Posterior vena cava (tissue), 2 donors: ENCODE data around the gene RPS6KA4. TPM values are rescaled to one million over a fixed set of nuclear protein-coding genes. Genes with fewer than 3 reads are reported as not detected.

Experiments
- DNase-seq: peaks from one replicate; pipeline ENCODE4 v3.0.0-alpha.2; 2020; ENCODE audit warnings: low spot score
- intact Hi-C, 2 donors: fragments of 100-400 bp; cut with DNase I; formaldehyde crosslinking; loops; one replicate each; pipeline versions ENCODE4 v1.14.1 to v1.14.2; 2022 to 2023
- total RNA-seq, 2 donors: library from RNA; stranded (reverse); fragmentation: NEBNext Ultra II Directional; extraction: Animal tissue kit (Norgen Biotek cat#: 25700); gene quantifications; one replicate each; pipeline ENCODE4 v1.2.1, GENCODE V29; 2021
- donor health status: DM: yes; HTN: yes; CAD: no.
- donor health status: DM: yes; HTN: yes; CAD: no.

Gene RPS6KA4
- total RNA-seq, 2 donors from 2014 or later = 29.2 to 33.5 TPM

DNA sequence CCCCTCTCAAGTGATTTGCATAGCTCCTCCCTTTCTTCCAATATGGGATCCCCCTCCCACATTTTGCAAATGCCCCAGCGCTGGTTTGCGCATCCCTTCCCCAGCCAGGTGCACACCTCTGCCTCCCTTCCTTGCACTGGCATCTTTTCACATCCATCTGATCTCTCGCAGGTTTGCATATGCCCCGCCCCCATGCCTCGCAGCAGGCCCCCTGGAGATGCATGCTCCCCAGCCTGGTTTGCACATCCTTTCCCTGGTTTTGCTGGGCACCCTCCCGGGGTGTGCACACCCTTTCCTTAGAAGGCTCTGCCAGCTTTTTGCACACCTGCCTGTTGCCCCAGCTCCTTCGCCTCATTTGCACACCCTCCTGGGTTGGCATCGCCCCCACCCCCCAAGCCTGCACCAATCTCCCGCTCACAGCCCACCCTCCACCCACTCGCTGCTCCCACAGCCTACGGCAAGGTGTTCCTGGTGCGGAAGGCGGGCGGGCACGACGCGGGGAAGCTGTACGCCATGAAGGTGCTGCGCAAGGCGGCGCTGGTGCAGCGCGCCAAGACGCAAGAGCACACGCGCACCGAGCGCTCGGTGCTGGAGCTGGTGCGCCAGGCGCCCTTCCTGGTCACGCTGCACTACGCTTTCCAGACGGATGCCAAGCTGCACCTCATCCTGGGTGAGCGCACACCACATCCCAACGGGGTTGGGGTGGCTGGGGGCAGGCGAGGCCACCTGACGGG, 917 bp downstream of the RPS6KA4 start:
- no peak for DNase-seq
- intact Hi-C loops = no loop called here

DNA sequence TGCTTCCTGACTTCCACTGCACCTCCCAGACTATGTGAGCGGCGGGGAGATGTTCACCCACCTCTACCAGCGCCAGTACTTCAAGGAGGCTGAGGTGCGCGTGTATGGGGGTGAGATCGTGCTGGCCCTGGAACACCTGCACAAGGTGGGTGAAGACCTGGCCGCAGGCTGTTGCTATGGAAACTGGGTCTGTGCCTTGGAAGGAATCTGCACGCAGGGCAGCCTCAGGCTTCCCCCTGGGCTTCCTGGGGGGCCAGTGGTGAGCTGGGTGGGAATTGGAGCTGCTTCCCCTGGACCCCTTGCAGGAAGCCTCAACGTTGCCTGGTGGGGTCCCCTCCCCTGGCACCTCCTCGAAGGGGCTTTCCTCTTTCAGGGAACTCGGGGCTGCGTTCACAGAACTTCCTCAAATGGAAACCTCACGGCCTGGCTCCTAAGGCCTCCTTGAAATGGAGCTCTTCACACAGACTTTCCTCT, 1.5 kb downstream of the RPS6KA4 start:
- intact Hi-C loops = no loop called here
- DNase-seq = no peak

DNA sequence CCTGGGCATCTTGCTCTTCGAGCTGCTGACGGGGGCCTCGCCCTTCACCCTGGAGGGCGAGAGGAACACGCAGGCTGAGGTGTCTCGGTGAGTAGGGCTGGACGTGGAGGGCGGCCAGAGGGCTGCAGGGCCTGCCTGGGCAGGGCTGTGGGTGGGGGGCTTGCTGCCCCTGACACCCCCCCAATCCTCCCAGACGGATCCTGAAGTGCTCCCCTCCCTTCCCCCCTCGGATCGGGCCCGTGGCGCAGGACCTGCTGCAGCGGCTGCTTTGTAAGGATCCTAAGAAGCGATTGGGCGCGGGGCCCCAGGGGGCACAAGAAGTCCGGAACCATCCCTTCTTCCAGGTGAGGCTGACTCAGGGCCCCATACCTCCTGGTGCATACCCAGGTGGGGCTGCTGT, 2.7 kb downstream of the RPS6KA4 start:
- intact Hi-C loops = no loop called here
- DNase-seq = no peak

DNA sequence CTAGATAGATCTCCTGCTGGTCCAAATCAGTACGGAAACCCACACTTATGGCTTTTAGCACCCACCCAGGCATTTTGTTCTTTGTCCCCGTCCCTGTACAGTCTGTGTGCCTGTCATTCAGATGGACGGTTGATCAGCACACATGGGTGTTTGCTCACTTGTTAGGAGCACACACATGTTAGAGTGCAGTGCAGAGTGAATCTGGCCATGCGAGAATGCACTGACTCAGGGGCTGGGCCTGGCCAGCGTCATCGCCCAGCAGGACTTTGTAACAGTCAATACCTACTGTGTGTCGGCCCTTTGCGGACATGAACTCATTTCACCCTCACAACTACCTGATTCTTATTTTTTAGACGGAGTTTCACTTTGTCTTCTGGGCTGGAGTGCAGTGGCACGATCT, 3.4 kb downstream of the RPS6KA4 start:
- intact Hi-C loops = no loop called here
- DNase-seq = no peak

DNA sequence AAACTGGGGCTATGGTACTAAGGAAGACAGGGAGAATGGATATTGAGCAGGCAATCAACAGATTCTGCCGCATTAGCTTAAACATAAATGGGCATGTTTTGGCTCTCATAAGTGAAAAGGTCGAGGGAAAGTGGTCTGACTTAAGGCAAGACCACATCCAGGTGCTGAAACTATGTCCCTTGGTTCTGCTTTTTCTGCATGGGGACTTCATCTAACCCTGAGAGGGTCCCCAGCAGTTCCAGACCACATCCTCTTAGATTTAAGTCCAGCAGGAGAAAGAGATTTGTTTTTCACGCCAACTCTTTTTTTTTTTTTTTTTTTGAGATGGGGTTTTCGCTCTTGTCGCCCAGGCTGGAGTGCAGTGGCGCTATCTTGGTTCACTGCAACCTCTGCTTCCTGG, 5.5 kb downstream of the RPS6KA4 start:
- intact Hi-C loops = no loop called here
- no peak for DNase-seq

DNA sequence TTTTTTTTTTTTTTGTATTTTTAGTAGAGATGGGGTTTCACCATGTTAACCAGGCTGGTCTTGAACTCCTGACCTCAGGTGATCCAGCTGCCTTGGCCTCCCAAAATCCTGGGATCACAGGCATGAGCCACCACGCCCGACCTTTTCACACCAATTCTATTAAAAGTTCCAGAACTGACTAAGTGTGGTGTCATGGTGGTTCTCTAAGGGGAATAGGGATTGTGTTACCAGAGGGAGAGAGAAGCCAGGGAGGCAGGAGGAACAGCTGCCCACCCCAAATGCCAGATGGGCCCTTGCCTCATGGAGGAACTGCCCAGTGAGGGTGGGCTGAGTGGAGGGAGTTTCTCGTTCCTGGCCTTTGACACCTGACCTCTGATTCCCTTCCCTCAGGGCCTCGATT, 5.9 kb downstream of the RPS6KA4 start:
- no peak for DNase-seq
- intact Hi-C loops = loop anchor here in 1 of 2 donors (5.0 kb wide), 1 partner anchor 768 kb away; no protein-coding TSS in a partner anchor

DNA sequence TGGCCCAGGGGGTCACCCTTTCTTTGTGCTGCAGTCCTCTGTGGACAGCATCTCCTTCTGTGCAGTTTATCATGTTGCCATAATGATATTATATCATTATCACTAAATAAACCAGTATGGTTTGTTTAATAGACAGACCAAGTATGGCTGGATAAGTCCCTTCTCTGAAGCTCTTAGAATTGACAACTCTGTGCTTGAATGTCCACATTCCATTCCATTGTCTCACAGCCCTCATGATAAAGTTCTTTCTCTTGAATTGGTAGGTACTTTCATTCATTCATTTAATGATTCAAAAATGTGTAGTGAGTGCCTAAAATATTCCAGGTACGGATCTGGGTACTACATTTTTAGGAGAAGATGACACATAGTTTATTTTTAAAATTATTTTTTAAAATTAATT, 7.8 kb downstream of the RPS6KA4 start:
- DNase-seq = no peak
- intact Hi-C loops = loop anchor here in 1 of 2 donors (5.0 kb wide), 1 partner anchor 769 kb away; no protein-coding TSS in a partner anchor

DNA sequence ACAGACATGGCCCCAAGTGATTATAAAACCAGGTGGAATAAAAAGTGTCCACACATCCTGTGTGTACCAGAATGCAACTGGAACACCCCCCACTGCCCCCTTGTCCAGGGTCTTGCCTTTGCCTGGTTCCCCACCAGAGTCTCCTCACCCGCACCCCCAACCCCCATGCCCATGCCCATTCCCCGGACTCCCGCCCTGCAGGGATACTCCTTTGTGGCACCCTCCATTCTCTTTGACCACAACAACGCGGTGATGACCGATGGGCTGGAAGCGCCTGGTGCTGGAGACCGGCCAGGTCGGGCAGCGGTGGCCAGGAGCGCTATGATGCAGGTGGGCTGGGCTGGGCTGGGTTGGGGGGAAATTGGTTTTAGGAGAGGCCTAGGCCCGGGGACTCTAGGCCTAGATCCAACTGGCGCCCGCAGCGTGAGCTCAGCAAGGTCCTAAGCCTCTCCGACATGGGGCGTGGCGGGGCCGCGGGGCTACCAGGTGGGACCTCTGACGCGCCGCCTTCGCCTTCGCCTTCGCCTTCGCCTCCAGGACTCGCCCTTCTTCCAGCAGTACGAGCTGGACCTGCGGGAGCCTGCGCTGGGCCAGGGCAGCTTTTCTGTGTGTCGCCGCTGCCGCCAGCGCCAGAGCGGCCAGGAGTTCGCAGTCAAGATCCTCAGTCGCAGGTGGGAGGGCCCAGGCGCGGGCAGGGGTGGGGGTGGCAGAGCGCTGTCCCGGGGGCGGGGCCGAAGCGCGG, 9.1 kb downstream of the RPS6KA4 start:
- no peak for DNase-seq
- intact Hi-C loops = loop anchor here in 1 of 2 donors (5.0 kb wide), 1 partner anchor 771 kb away; no protein-coding TSS in a partner anchor

DNA sequence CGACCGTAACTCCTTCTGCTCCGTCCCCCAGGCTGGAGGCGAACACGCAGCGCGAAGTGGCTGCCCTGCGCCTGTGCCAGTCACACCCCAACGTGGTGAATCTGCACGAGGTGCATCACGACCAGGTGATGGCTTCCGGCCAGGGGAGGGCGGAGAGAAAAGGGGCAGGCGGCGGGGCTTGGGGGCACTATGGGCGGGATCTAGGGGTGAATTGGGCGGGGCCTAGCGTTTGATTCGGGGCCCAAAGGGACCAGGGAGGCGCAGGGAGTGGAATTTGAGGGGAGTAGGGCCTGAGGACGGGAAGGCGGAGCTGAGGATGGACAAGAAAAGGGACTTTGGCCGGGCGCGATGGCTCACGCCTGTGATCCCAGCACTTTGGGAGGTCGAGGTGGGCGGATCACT, 9.7 kb downstream of the RPS6KA4 start:
- no peak for DNase-seq
- intact Hi-C loops = loop anchor here in 1 of 2 donors (5.0 kb wide), 1 partner anchor 771 kb away; no protein-coding TSS in a partner anchor

DNA sequence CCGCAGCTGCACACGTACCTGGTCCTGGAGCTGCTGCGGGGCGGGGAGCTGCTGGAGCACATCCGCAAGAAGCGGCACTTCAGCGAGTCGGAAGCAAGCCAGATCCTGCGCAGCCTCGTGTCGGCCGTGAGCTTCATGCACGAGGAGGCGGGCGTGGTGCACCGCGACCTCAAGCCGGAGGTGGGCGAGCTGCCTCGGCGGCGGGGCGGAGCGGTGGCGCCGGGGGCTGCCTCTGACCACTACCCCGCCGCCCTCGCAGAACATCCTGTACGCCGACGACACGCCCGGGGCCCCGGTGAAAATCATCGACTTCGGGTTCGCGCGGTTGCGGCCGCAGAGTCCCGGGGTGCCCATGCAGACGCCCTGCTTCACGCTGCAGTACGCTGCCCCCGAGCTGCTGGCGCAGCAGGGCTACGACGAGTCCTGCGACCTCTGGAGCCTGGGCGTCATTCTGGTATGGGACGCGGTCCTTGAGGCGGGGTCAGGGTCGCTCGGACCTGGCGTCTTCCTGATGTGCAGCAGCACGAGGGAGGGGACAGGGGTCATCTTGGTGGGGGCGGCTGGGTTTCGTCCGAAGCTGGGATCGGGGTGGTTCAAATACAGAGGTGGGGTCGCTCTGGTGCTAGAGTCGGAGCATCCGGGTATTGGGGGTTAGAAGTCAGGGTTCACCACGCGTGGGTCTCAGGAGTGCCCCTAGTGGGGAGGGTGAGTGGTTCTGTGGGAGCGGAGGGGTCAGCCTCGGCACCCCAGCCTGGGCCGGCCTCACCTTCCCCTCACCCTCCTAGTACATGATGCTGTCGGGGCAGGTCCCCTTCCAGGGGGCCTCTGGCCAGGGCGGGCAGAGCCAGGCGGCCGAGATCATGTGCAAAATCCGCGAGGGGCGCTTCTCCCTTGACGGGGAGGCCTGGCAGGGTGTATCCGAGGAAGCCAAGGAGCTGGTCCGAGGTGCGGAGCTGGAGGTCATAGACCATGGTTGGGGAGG, 10.8 kb downstream of the RPS6KA4 start:
- intact Hi-C loops = loop anchor here in 1 of 2 donors (2.0 to 5.0 kb wide), 2 partner anchors 77 to 772 kb away; no protein-coding TSS in a partner anchor
- DNase-seq = no peak

DNA sequence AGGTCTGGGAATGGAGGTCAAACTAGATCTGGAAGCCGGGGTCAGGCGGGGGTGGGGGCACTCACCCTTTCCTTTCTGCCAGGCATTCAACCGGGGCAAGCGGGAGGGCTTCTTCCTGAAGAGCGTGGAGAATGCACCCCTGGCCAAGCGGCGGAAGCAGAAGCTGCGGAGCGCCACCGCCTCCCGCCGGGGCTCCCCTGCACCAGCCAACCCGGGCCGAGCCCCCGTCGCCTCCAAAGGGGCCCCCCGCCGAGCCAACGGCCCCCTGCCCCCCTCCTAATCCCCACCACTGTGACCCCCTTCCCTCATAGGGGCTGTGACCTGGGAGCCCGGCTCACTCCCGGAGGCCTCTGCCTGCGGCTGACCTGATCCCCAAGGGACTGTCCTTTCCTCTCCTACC, 12.2 kb downstream of the RPS6KA4 start:
- intact Hi-C loops = loop anchor here in 1 of 2 donors (2.0 kb wide), 1 partner anchor 76 kb away; no protein-coding TSS in a partner anchor
- DNase-seq = no peak

DNA sequence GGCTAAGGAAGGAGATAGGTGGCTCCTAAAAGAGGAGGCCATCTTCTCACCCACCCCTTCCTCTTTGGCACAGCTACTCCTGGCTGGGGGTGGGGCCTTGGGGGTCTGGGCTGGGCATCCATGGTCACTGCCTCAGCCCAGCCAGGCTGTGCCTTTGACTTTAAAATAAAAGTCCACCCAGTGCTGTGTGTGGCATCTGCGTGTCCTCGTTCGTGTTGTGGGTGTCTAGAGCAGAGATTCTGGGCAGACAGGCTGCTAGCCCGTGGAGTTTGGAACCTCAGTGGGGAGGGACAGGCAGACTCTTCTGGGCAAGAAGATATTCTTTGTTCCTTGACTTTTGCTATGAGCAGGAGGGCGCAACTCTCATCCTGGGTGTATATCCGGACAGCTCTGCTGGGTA, 13.1 kb downstream of the RPS6KA4 start:
- no peak for DNase-seq
- intact Hi-C loops = no loop called here

DNA sequence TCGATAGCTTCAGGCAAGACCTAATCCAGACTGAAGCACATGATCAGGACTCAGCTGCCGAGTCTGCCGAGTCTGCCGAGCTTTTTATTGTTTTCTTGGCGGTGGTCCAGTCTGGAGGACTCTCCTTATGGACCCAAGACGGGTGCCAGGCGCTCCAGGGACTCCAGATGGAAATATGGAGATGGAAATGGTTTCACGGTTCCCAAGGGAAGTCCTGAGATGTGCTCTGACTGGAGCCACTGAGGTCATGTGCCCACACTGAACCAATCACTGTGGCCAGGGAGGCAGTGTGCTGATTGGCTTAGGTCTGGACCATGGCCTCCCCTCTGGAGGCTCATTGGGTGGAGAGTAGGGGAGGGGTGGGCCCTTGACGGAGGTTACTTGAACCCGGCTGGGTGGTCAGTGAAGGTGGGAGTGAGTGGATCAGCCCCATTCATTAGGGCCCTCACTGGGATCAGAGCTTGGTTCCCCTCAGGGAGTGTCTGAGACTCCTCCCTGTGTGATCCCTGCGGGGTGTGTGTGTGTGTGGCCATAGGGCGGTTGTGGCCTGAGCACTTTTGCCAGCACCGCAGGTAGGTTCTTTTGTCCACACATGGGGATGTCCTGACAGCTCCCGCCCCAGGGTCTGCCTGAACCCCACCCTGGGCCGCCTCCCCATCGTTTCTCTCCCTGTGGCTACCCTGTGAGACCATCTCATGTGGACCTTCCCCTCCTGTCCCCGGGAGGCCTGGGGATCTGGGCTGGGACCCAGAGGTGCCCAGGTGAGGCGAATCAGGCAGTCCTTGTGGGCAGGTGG, 14.0 kb downstream of the RPS6KA4 start:
- intact Hi-C loops = no loop called here
- DNase-seq = no peak

DNA sequence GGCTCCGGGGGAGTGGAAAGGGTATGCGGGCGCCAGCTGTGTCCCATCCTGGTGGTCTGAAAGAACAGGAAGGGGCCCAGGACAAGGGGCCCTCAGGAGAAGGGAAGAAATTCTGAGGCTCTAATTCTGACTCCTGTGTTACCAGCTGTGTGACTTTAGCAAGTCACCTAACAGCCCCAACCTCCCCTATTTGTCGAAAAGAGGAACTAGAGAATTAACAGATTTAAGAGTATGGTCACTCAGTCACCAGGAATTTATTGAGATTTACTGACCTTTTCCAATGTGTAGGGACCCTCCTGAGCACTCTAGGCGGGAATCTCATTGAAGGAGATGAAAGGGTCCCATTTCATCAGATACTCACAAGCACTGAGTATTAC, 14.6 kb downstream of the RPS6KA4 start:
- no peak for DNase-seq
- intact Hi-C loops = no loop called here

DNA sequence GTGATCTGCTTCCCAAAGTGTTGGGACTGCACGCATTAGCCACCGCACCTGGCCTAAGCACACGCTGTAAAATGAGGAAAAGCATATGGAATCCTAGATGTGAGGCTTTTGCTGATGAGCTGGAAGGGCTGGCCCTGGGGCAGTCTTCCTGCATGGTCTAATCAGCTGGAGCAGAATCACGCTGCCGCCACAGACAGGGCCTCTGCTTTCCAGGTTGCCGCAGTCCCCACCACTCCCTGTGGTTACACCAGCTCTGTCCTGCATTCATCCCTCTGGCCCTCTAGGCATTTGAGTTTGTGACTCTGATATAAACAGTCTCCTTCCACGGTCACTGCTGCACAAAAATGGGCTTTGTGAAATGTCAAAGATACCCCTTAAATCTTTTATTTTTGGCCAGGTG, 17.1 kb downstream of the RPS6KA4 start:
- no peak for DNase-seq
- intact Hi-C loops = no loop called here

DNA sequence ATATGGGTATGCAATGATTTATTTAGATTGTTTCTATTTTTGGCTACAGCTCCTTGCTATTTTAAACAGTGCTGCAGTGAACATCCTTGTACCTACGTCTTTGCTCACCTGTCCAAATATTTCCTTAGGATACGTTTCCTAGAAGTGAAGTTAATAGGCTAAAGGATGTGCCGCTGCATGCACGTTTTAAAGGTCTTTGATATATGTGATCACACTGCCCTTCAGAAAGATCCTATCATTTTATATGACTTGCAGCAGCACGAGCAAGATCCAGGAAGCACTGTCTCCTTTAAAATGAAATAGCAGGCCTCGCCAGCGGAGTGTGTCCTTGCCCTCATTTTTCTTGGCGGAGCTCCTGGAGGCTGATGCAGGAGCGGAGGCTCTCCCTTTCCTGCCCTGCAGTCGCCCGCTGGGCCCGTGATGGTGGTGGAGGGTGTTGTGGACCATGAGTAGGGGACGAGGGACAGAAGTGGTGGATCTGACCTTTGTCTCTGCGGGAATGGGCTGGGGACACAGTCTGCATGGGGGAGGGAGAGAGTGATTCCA, 19.4 kb downstream of the RPS6KA4 start:
- intact Hi-C loops = no loop called here
- DNase-seq = no peak

DNA sequence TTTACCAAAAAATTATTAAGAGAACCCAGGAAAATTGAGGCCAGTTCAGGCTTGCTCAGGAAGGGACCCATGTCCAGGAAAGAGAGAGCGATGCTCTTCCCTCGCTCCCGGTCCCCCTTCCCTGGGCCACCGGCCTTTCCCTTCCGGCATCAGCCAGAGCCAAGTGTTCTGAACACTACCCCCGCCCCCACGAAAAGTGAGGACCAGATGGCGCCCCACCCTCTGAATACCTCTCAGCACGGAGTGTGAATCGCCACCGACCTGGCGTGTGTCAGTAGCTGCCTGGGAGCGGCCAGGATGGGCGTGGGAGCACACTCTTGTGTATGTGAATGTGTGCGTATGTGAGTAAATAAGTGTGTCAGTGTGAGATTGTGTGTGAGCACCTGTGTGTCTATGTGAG, 20.2 kb downstream of the RPS6KA4 start:
- intact Hi-C loops = no loop called here
- DNase-seq = no peak
